GM21529 (cell line): ENCODE measurements around the gene DACT3.

ENCODE experiments used
- ATAC-seq: cut with Tn5 transposase; IDR thresholded peaks from one replicate; pipeline ENCODE4 v1.9.1; 2021; ENCODE audit not compliant: unreplicated experiment

DACT3 gene

DNA sequence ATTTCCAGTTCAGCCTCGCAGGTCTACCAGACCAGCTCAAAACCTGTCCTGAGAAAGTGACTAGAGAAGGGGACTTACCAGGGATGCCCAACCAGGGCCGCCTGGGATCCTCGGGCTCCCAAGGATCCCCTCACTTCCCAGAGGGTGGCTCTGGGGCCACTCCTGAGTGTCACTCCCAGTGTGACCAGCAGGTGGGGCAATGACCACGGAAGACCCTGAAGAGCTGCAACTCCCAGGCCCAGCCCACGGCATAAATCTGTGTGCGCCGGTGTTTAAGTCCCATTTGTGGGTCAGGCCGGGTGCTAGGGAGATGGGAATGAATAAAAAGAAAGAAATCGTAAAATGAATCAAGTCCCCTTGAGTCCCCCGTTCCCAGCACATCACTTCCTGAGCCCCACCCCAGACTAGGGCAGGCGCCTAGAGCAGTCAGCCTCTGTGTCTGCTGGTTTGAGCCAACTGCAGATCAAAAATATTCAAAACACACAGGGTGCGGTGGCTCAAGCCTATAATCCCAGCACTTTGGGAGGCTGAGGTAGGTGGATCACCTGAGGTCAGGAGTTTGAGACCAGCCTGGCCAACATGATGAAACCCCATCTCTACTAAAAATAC is 46.8 kb downstream of the DACT3 start:
- ATAC-seq, result no peak

DNA sequence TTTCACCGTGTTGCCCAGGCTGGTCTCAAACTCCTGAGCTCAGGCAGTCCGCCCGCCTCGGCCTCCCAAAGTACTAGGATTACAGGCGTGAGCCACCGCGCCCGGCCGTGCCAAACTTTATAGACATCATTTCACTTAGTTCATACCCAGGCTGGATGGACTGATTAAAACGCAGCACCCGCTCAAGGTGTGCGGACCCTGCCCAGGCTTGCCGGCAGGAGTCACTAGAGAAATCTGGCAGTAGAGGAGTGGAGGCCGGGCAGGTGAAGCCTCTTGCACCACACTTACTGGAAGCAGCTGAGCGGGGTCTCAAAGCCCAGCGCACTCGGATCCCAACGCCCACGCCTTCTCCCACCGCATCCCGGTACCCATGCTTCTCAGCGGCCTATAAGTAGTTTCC is 47.5 kb downstream of the DACT3 start:
- no peak for ATAC-seq

GRCh38 chr19:46611776-46612175 is 49.2 kb downstream of the DACT3 start:
- no peak for ATAC-seq

GRCh38 chr19:46610851-46611770 is 49.9 kb downstream of the DACT3 start:
- no peak for ATAC-seq

DNA sequence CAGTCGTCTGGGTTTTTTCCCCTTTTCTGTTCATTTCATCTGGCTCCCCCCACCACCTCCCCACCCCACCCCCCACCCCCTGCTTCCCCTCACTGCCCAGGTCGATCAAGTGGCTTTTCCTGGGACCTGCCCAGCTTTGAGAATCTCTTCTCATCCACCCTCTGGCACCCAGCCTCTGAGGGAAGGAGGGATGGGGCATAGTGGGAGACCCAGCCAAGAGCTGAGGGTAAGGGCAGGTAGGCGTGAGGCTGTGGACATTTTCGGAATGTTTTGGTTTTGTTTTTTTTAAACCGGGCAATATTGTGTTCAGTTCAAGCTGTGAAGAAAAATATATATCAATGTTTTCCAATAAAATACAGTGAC is 50.6 kb downstream of the DACT3 start:
- no peak for ATAC-seq

- no peak for ATAC-seq
Measured at GRCh38 chr19:46609511-46610412, 51.2 kb downstream of the DACT3 start.

DNA sequence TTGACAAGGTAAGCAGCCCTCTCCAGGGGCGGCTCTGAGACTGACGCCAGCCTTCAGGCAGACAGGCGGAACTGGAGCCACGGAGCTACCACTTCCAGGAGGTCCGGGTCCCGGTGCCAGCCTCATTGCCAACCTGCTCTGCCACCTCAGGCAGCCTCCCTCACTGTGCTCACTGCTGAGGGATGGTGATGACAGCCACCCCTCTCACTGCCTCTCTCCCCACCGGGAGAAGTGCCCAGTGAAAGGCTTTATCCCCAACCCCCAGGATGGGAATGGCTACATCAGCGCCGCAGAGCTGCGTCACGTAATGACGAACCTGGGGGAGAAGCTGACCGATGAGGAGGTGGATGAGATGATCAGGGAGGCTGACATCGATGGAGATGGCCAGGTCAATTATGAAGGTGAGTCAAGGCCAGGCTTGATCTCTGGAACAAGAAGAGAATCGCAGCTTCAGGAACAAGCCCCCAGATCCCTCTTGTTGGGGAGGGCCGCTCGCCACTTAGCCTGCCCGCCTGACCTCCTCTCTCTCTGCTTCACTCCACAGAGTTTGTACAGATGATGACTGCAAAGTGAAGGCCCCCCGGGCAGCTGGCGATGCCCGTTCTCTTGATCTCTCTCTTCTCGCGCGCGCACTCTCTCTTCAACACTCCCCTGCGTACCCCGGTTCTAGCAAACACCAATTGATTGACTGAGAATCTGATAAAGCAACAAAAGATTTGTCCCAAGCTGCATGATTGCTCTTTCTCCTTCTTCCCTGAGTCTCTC is 52.2 kb downstream of the DACT3 start:
- no peak for ATAC-seq

DNA sequence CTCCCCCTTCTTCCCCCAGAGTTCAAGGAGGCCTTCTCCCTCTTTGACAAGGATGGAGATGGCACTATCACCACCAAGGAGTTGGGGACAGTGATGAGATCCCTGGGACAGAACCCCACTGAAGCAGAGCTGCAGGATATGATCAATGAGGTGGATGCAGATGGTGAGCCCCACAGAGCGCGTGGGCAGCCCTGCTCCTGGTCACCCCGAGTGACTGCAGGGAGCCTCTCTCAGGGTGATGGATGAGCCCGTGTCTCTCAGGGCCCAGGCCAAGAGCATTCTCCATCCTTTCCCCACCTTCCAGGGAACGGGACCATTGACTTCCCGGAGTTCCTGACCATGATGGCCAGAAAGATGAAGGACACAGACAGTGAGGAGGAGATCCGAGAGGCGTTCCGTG is 52.8 kb downstream of the DACT3 start:
- no peak for ATAC-seq

- ATAC-seq, result no peak
Measured at GRCh38 chr19:46607448-46607841, 53.5 kb downstream of the DACT3 start.

GRCh38 chr19:46606681-46607447 is 54.1 kb downstream of the DACT3 start:
- ATAC-seq, result no peak

DNA sequence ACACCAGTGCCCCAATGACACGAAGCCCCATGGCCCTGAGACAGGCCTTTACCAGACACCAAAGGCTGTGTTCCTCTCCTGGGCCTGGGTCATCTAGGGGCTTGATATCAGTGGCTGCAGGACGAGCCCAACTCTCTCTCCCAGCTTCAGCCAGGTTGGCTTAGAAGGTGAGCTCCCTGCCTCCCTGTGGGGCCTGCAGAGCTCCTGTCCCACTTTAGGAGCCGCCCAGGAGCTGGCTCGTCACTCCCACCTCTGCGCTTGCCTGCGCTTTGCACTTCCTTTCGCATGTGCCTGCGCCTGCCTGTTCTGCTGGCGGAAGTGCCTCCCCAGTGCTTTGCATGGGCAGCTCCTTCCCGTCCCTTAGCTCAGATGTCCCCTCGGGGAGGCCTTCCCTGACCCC is 55.0 kb downstream of the DACT3 start:
- ATAC-seq, result no peak

GRCh38 chr19:46605356-46605821 is 55.6 kb downstream of the DACT3 start:
- ATAC-seq, result no peak

- ATAC-seq, result no peak
Measured at GRCh38 chr19:46604781-46605355, 56.1 kb downstream of the DACT3 start.

DNA sequence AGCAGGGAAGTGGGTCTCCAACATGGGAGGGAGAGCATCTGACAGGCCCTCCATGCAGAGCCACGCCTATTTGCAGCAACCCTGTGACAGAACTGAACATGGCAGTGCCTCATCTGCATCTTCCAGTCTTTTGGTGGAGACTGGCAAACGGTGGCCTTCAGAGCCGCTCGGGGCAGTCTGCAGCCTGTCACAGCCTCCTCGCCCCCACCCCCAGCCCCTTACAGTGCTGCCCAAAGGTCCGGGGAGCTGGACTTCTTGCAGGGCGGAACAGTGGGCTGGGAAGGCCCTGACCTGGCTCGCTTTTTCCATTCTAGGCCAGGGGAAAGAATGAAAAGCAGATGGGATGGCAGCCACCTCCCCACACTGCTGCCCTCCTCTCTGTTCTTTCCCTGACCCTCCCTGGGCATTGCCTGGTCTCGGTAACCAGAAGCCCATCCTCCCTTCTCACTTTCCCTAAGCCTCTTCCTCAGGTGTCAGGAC is 57.2 kb downstream of the DACT3 start:
- ATAC-seq, result no peak

- no peak for ATAC-seq
Measured at GRCh38 chr19:46603195-46603637, 57.8 kb downstream of the DACT3 start.

DNA sequence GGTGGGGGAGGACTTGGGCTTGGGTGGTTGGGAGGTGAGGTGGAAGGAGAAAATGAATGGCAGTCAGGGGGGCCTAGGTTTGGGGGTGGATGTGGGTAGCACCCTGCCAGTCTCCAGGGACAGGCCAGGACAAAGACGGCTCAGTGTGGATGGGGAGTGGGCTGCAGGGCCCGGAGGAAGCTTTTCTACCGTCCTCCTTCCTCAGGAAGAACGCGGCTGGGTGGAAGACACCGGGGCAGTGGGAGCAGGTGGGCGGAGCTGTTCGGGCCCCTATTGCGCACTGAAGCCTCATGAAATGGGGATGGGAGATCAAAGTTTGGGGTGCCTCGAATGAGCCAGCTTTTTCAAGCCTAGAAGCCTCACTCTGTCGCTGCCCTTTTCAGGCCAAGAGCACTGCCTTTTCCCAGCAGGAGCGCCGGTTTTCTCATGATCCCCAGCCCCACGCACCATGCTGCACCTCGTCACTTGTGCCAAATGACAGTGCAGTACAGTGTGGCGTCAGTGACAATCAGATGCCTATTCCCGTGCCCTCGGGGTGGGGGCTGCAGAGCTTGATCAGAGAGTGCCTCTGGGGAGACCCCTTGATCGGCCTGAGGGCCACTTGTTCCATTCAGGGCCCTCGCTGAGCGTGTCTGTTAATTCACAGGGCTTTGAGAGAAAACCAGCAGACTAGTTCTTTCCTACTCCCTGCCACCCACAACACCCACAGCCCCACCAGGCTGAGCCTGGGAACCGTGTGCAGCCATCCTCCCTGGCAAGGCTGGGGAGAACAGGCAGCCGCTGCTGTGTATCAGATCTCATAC is 58.4 kb downstream of the DACT3 start:
- ATAC-seq, result no peak

DNA sequence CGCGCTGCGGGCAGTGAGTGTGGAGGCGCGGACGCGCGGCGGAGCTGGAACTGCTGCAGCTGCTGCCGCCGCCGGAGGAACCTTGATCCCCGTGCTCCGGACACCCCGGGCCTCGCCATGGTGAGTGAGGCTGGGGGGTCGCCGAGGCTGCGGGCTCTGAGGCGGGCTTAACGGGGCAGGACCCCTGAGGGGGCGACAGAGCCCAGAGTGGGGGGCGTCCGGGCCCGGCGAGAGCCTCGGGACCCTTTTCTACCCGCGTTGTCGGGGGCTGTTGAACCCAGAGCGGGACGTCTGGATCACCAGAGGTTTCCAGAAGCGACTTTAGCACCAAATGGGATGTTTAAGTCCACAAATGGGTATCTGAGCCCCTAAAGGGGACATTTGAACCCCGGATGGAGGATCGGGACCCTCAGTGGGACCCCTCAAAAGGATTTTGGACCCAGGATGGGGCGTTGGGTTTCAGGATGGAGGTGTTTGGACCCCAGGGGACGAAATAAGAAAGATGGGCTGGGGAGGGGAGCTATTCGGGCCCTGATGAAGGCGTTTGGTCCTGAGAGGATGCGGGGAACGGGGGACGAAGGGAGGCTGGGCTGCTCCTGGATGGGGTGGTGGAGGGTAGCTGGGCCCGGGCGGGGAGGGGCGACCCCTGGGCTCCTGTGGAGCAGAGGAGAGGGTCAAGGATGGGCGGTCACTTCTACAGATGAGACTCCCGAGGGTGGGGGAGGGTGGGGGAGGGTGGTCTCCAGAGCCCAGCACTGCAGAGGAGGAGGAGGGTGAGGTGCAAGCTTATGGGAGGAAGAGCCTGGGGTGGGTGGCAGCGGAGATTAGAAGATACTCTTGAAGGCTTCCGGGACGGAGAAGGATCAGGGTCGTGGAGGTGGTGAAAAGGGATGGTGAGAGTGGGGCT is 59.4 kb downstream of the DACT3 start, which contains the start of gene CALM3:
Gene CALM3 (plus strand): TSS at position 13 of the 907 bp plus-strand sequence. CDS start 105 bp downstream, at position 118.
- ATAC-seq, result no peak
